Panc1 (cell line): ENCODE data around the gene TSPAN4. TPM values are rescaled to one million over a fixed set of nuclear protein-coding genes. Genes with fewer than 3 reads are reported as not detected.

Experiments used
- ATAC-seq: fragments of 200-7000 bp; cut with Tn5 transposase; 2 replicates; pipeline ENCODE4 v1.9.1; 2020; ENCODE audit warnings: mild to moderate bottlenecking, moderate library complexity
- BruUV-seq: library from RNA; stranded (reverse); fragments of 400-500 nt; replicated peaks from 2 replicates; lab custom pipeline; 2021; lab: Mats Ljungman, UMichigan
- CTCF ChIA-PET: fragments of 300-600 bp; sonication (Branson Sonifier 250); formaldehyde crosslinking; loops from one replicate; lab custom pipeline; 2022; ENCODE audit warnings: antibody characterized with exemption; lab: Charles Lee
- POLR2A ChIA-PET: fragments of 300-600 bp; sonication (Branson Sonifier 250); formaldehyde crosslinking; loops from one replicate; lab custom pipeline; 2022; ENCODE audit warnings: antibody characterized with exemption; lab: Charles Lee
- DNase-seq: peaks from one replicate; pipeline ENCODE4 v3.0.0-alpha.2; 2010; ENCODE audit warnings: low read depth, low spot score
- H3K27ac ChIP-seq: 2 replicates; pipeline ENCODE4 v1.5.1; 2011; ENCODE audit warnings: mild to moderate bottlenecking, low read length, inconsistent platforms
- H3K27me3 ChIP-seq: fragments of 200-500 bp; sonication (Bioruptor generic); 2 replicates; pipeline ENCODE4 v1.6.0; 2014; ENCODE audit warnings: low read length, inconsistent platforms; ENCODE audit not compliant: control insufficient read depth, insufficient read depth
- H3K36me3 ChIP-seq: fragments of 200-500 bp; sonication (Bioruptor generic); 2 replicates; pipeline ENCODE4 v1.5.1; 2014; ENCODE audit warnings: inconsistent platforms, mild to moderate bottlenecking, low read length, moderate library complexity; ENCODE audit not compliant: control insufficient read depth, insufficient read depth
- H3K4me1 ChIP-seq: 2 replicates; pipeline ENCODE4 v1.5.1; 2011; ENCODE audit warnings: inconsistent platforms, mild to moderate bottlenecking, low read length, moderate library complexity; ENCODE audit not compliant: control insufficient read depth, insufficient read depth
- H3K4me3 ChIP-seq, 2 experiments: 2 replicates each; pipeline ENCODE4 v1.5.1; 2011 to 2012; ENCODE audit warnings: low read depth in 2 of 2, low read length in 2 of 2, mild to moderate bottlenecking in 2 of 2, inconsistent platforms in 1 of 2, moderate library complexity in 1 of 2
- H3K9me3 ChIP-seq: fragments of 200-500 bp; sonication (Bioruptor generic); 2 replicates; pipeline ENCODE4 v1.5.1; 2014; ENCODE audit warnings: low read depth, mild to moderate bottlenecking, inconsistent platforms, low read length, moderate library complexity; ENCODE audit not compliant: control insufficient read depth, insufficient read depth
- CTCF ChIP-seq: fragments of 450-650 bp; IDR thresholded peaks from 2 replicates; pipeline ENCODE4 v1.5.1; 2017; ENCODE audit warnings: mild to moderate bottlenecking
- REST ChIP-seq, 2 experiments: IDR thresholded peaks; 2 replicates each; pipeline ENCODE4 v1.6.1; 2011 to 2012; ENCODE audit warnings: low read depth in 2 of 2, control low read depth in 1 of 2, low read length in 1 of 2, mild to moderate bottlenecking in 1 of 2, moderate library complexity in 1 of 2; ENCODE audit not compliant: insufficient read depth in 1 of 2
- SIN3A ChIP-seq: IDR thresholded peaks from 2 replicates; pipeline ENCODE4 v1.6.1; 2012; ENCODE audit warnings: low read depth, mild to moderate bottlenecking, low read length, moderate library complexity, borderline replicate concordance; ENCODE audit not compliant: insufficient read depth
- in situ Hi-C: cut with HindIII; loops from 2 replicates; pipeline ENCODE4 v1.10.0; 2016; ENCODE audit warnings: low sequenced_read_pairs, low pct_unique_long_range_greater_than_20kb
- intact Hi-C: fragments of 100-400 bp; cut with micrococcal nuclease; formaldehyde crosslinking; loops from one replicate; pipeline ENCODE4 v1.10.0; 2022; ENCODE audit not compliant: unreplicated experiment
- total RNA-seq: library from RNA; stranded (reverse); gene quantifications from one replicate; pipeline ENCODE4 v1.2.1, GENCODE V29; 2021; ENCODE audit not compliant: unreplicated experiment

Gene TSPAN4
- total RNA-seq, 1 experiment from 2014 or later, result 187 TPM

GRCh38 chr11:887589-887988 is 44.9 kb downstream of the TSPAN4 start:
- TF ChIP-seq REST (IDR thresholded peaks at IDR 0.05; ENCODE audit: insufficient read depth in 1 of 2, low read depth in 2 of 2, low read length in 1 of 2), result no peak
- no peak for TF ChIP-seq CTCF
- DNase-seq (no peak), ATAC-seq (no peak)
- Histone ChIP-seq H3K9me3 (no peaks in the 10 kb centered on the region), H3K4me3 (no peak overlapping the region), H3K4me1 (peaks cover 12% of the 10 kb centered on the region), H3K36me3 (no peaks in the 10 kb centered on the region), H3K27ac (no peak overlapping the region), H3K27me3 (no peaks in the 10 kb centered on the region)
- in situ Hi-C loops (no loop called here), intact Hi-C loops (no loop called here)
- no TSS peak for BruUV-seq
- CTCF ChIA-PET, result no interaction called here
- POLR2A ChIA-PET, result interaction anchor here (0.6 kb wide), 1 partner anchor 325 kb away, joined by 4 read pairs; no protein-coding TSS in a partner anchor

DNA sequence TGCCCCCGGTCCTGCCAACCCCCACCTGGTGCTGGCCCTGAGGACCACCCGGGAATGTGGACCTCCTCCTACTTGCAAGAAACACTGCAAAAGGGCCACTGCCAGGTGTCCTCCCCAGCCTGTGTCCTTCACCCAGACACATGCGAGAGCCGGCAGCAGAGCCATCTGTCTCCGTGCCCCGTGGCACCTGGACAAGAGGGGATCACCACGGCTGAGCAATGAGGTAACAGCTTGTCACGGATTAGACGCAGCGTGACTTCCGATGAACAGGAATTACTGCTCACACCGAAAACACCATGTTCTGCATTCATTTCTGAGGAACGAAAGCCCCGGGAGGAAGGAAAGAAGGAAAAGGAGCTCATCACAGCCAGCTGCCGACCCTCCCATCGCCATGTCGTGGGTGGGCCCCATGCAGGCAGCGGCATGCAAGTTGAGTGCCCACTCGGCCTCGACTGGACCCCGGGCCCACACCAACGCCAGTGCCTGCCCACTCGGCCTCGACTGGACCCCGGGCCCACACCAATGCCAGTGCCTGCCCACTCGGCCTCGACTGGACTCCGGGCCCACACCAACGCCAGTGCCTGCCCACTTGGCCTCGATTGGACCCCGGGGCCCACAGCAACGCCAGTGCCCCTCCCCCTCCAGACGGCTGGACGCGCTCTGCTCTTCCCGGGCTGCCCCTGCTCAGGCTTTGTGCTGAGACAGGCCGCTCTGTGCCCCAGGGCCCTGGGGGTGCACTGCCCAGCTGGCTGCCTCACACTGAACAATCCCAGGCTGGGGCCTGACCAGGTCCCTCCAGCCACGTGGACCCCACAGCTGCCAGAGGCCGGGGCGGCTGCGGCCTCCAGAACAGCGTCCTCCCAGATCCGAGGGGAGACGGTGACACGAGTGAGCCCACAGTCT is 45.9 kb downstream of the TSPAN4 start:
- ATAC-seq (no peak), DNase-seq (no peak)
- peaks cover 19% of the 10 kb centered on the region for H3K4me1 ChIP-seq
- intact Hi-C loops (no loop called here), in situ Hi-C loops (no loop called here)
- H3K27me3 ChIP-seq, result no peaks in the 10 kb centered on the region
- H3K4me3 ChIP-seq, result no peak overlapping the region
- no peaks in the 10 kb centered on the region for H3K9me3 ChIP-seq
- H3K27ac ChIP-seq, result no peak overlapping the region
- POLR2A ChIA-PET, result interaction anchor here (0.6 kb wide), 1 partner anchor 27 kb away, joined by 7 read pairs; no protein-coding TSS in a partner anchor
- no peaks in the 10 kb centered on the region for H3K36me3 ChIP-seq
- TF ChIP-seq SIN3A (no peak), CTCF (no peak), REST (IDR thresholded peaks at IDR 0.05; ENCODE audit: insufficient read depth in 1 of 2, low read depth in 2 of 2, low read length in 1 of 2) (no peak)
- BruUV-seq, result no TSS peak
- CTCF ChIA-PET, result interaction anchor here (0.6 to 1.1 kb wide), 4 partner anchors 16 to 128 kb away, joined by 3 to 12 read pairs (median 3); partner anchors contain the start of gene AP2A2
